HG03060 (cell line): ENCODE data around the gene NKAP.

Source experiments
- ATAC-seq: cut with Tn5 transposase; IDR thresholded peaks from one replicate; pipeline ENCODE4 v1.9.1; 2021; ENCODE audit warnings: low read depth, moderate number of reproducible peaks; ENCODE audit not compliant: unreplicated experiment

NKAP gene

DNA sequence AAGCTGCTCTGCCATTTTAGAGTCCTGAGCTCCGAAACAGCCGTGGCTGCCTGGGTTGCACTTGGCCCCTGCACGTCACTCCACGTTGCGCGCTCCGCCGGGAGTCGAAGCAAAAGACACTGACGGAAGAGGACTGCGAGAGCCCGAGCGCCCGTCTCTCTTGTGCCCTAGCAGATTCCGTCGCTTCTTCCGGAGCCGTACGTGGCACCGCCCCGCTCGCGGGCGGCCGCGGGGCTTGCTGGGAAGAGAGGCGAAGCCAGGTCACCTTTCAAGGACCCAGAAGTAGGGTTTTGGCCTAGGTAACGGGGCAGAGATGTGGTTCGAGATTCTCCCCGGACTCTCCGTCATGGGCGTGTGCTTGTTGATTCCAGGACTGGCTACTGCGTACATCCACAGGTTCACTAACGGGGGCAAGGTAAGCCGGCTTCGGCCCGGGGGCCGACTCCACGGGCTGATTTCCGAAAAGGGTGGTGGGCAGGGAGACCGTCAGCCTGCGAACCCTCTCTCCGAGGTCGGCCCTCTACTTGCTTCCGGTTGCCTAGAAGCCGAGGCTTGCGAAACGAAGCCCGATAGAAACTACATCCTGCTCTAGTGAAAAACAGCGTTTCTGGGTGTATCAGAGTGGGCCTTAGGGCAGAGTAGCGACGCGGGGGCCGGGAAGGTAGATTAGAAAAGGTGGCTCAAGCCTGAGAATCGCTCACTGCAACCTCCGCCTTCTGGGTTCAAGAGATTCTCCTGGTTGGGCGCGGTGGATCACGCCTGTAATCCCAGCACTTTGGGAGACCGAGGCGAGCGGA is 71.8 kb downstream of the NKAP start, which contains the start of the genes NDUFA1 and RNF113A:
TSS of gene NDUFA1 (plus strand) at position 234 of the 797 bp plus-strand sequence. CDS start at position 314, 80 bp downstream.
TSS of gene RNF113A (minus strand) at position 135 of the 797 bp plus-strand sequence. CDS start at position 15, 120 bp downstream.
- ATAC-seq = peak; percentile 85

DNA sequence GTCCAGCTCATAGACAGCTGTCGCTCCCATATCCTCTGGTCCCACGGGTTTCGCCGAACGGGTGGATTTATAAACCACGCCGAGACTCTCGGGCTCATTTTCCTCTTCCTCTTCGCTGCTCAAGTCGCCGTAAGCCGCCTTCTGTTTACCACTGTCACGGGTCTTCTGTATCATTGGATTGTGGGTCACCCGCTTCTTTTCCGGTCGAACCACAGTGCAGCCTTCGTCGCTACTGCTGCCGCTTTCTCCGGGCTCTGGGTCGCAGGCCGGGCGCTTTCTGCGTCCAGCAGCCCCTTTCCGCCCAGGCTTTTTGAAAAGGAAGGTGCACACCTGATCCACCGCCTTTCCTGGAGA is 72.3 kb downstream of the NKAP start:
- peak; percentile 19 for ATAC-seq
